Measurements from ENCODE around the gene ZFYVE28. TPM values are rescaled to one million over a fixed set of nuclear protein-coding genes. Genes with fewer than 3 reads are reported as not detected.

The ZFYVE28 gene
- total and polyA plus RNA-seq, 10 of the 15 experiments (the other 5 are each of a cell fraction or from before 2014, with no cell fraction given): 0.06 to 1.9 (median 0.22) TPM; not detected in 1

DNA sequence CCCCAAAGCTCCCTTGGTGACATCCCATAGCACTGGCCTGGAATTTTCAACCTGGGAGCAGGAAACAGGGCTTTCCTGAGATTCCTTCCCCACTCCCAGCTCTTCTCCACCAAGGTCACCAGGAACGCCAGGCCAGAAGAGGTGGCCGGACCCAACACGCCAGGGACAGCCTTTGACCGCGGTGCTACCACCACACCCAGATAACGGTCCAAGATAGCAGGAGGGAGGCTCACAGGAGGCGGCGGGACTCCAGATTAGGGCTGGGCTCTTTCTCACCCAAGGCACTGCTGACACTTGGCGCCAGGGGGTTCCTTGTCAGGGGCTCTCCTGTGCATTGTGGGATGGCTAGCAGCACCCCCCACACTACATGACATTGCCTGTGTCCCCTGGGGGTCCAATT, 22.9 kb downstream of the ZFYVE28 start:
- no peaks in the 10 kb centered on the region for H3K4me1 ChIP-seq (ENCODE audit: control insufficient read depth, insufficient read depth, low read length)
- DNase-seq (ENCODE audit: low read depth, low spot score) (no peak), ATAC-seq (no peak), FAIRE-seq (no peak)
- H3K36me3 ChIP-seq (ENCODE audit: control insufficient read depth in 2 of 2, insufficient read depth in 2 of 2, low read length in 1 of 2): no peaks in the 10 kb centered on the region
- 66% methylated on average over 9 of the region's 9 CpGs for WGBS (ENCODE audit: insufficient coverage, insufficient replicate concordance, low lambda C conversion rate, missing lambda C conversion rate)
- SMC1A ChIA-PET (ENCODE audit: uncharacterized antibody, unreplicated experiment): interaction anchor here (0.9 kb wide), 1 partner anchor 17 kb away, joined by 4 read pairs; no protein-coding TSS in a partner anchor
- intact Hi-C loops (cut with micrococcal nuclease; ENCODE audit: unreplicated experiment) (no loop called here), in situ Hi-C loops (cut with MboI) (no loop called here)
- CTCF ChIA-PET: no interaction called here
- H3K79me2 ChIP-seq (ENCODE audit: control insufficient read depth, insufficient read depth, low read length): no peaks in the 10 kb centered on the region
- BruUV-seq (replicated peaks): no TSS peak
- POLR2A ChIA-PET: interaction anchor here (0.6 kb wide), 1 partner anchor 127 kb away, joined by 3 read pairs; no protein-coding TSS in a partner anchor
- TF ChIP-seq NFIC (IDR thresholded peaks at IDR 0.05; ENCODE audit: low read depth, low read length): no peak
- TF ChIP-seq ZZZ3 (IDR thresholded peaks at IDR 0.05; ENCODE audit: control insufficient read depth, insufficient read length, low read depth): no peak
- TF ChIP-seq, protein P1, sequence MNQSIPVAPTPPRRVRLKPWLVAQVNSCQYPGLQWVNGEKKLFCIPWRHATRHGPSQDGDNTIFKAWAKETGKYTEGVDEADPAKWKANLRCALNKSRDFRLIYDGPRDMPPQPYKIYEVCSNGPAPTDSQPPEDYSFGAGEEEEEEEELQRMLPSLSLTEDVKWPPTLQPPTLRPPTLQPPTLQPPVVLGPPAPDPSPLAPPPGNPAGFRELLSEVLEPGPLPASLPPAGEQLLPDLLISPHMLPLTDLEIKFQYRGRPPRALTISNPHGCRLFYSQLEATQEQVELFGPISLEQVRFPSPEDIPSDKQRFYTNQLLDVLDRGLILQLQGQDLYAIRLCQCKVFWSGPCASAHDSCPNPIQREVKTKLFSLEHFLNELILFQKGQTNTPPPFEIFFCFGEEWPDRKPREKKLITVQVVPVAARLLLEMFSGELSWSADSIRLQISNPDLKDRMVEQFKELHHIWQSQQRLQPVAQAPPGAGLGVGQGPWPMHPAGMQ (IDR thresholded peaks at IDR 0.05; ENCODE audit: borderline replicate concordance): no peak
- no peak for TF ChIP-seq SMC3 (IDR thresholded peaks at IDR 0.05; ENCODE audit: borderline replicate concordance, low read length)
- no peak for TF ChIP-seq ZNF207 (IDR thresholded peaks at IDR 0.05; ENCODE audit: borderline replicate concordance)
- TF ChIP-seq, protein P2, sequence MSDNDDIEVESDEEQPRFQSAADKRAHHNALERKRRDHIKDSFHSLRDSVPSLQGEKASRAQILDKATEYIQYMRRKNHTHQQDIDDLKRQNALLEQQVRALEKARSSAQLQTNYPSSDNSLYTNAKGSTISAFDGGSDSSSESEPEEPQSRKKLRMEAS (IDR thresholded peaks at IDR 0.05; ENCODE audit: low read depth, low read length): no peak
- TF ChIP-seq, protein P3, sequence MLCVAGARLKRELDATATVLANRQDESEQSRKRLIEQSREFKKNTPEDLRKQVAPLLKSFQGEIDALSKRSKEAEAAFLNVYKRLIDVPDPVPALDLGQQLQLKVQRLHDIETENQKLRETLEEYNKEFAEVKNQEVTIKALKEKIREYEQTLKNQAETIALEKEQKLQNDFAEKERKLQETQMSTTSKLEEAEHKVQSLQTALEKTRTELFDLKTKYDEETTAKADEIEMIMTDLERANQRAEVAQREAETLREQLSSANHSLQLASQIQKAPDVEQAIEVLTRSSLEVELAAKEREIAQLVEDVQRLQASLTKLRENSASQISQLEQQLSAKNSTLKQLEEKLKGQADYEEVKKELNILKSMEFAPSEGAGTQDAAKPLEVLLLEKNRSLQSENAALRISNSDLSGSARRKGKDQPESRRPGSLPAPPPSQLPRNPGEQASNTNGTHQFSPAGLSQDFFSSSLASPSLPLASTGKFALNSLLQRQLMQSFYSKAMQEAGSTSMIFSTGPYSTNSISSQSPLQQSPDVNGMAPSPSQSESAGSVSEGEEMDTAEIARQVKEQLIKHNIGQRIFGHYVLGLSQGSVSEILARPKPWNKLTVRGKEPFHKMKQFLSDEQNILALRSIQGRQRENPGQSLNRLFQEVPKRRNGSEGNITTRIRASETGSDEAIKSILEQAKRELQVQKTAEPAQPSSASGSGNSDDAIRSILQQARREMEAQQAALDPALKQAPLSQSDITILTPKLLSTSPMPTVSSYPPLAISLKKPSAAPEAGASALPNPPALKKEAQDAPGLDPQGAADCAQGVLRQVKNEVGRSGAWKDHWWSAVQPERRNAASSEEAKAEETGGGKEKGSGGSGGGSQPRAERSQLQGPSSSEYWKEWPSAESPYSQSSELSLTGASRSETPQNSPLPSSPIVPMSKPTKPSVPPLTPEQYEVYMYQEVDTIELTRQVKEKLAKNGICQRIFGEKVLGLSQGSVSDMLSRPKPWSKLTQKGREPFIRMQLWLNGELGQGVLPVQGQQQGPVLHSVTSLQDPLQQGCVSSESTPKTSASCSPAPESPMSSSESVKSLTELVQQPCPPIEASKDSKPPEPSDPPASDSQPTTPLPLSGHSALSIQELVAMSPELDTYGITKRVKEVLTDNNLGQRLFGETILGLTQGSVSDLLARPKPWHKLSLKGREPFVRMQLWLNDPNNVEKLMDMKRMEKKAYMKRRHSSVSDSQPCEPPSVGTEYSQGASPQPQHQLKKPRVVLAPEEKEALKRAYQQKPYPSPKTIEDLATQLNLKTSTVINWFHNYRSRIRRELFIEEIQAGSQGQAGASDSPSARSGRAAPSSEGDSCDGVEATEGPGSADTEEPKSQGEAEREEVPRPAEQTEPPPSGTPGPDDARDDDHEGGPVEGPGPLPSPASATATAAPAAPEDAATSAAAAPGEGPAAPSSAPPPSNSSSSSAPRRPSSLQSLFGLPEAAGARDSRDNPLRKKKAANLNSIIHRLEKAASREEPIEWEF (IDR thresholded peaks at IDR 0.05; ENCODE audit: insufficient replicate concordance, low read depth, low read length): no peak
- no peak overlapping the region for H3K9ac ChIP-seq (ENCODE audit: control insufficient read depth, insufficient read depth, low read length)
- H2AFZ ChIP-seq (ENCODE audit: control insufficient read depth, low read depth, low read length): no peak overlapping the region
- RAD21 ChIA-PET (ENCODE audit: unreplicated experiment): no interaction called here
- H3K27ac ChIP-seq (ENCODE audit: control insufficient read depth, insufficient read depth): no peak overlapping the region
- no peak overlapping the region for H3K4me2 ChIP-seq (ENCODE audit: control insufficient read depth, insufficient read depth)
- H4K20me1 ChIP-seq (ENCODE audit: control insufficient read depth, insufficient read depth): no peaks in the 10 kb centered on the region
- no peak overlapping the region for H3K4me3 ChIP-seq
- H3K27me3 ChIP-seq (replicated peaks in 1 of 2; ENCODE audit: control insufficient read depth in 2 of 2, insufficient read depth in 2 of 2, low read length in 1 of 2): no peaks in the 10 kb centered on the region
- H3K9me3 ChIP-seq (replicated peaks; ENCODE audit: control insufficient read depth, insufficient read depth, low read length): no peaks in the 10 kb centered on the region

Measured in GM12878 (cell line).